Caco-2 (cell line): ENCODE results near the gene GALNT1. TPM values are rescaled to one million over a fixed set of nuclear protein-coding genes. Genes with fewer than 3 reads are reported as not detected.

ENCODE experiments used
- BruUV-seq: library from RNA; stranded (reverse); fragments of 400-500 nt; replicated peaks from 2 replicates; lab custom pipeline; 2021; lab: Mats Ljungman, UMichigan
- CTCF ChIA-PET: fragments of 300-600 bp; sonication (Branson Sonifier 250); formaldehyde crosslinking; loops from one replicate; lab custom pipeline; 2022; ENCODE audit warnings: antibody characterized with exemption; lab: Charles Lee
- POLR2A ChIA-PET: fragments of 300-600 bp; sonication (Branson Sonifier 250); formaldehyde crosslinking; loops from one replicate; lab custom pipeline; 2022; ENCODE audit warnings: antibody characterized with exemption; lab: Charles Lee
- DNase-seq, 2 experiments: peaks; one replicate each; pipeline versions ENCODE4 v3.0.0 to v3.0.0-alpha.2; 2020 to 2022
- H3K27me3 ChIP-seq: replicated peaks from 2 replicates; pipeline ENCODE4 v1.6.0; 2011; ENCODE audit warnings: low read length; ENCODE audit not compliant: control insufficient read depth, insufficient read depth
- H3K36me3 ChIP-seq: 2 replicates; pipeline ENCODE4 v1.5.1; 2011; ENCODE audit warnings: low read length; ENCODE audit not compliant: control insufficient read depth, insufficient read depth
- H3K4me1 ChIP-seq: fragments of 250-450 bp; sonication (Bioruptor Pico); 2 replicates; pipeline ENCODE4 v1.5.1; 2020; ENCODE audit warnings: mild to moderate bottlenecking
- H3K4me3 ChIP-seq: 2 replicates; pipeline ENCODE4 v1.5.1; 2011; ENCODE audit warnings: low read depth, mild to moderate bottlenecking, control low read depth, low read length
- H3K9me3 ChIP-seq: fragments of 250-450 bp; sonication (Bioruptor Pico); 2 replicates; pipeline ENCODE4 v1.5.1; 2020; ENCODE audit warnings: mild to moderate bottlenecking, moderate library complexity
- H3K27ac Mint-ChIP-seq: one replicate; pipeline ENCODE4 v1.8.0; 2022; ENCODE audit warnings: mixed read lengths; ENCODE audit not compliant: unreplicated experiment
- H3K27me3 Mint-ChIP-seq: one replicate; pipeline ENCODE4 v1.8.0; 2022; ENCODE audit warnings: mixed read lengths; ENCODE audit not compliant: insufficient read depth, unreplicated experiment
- H3K36me3 Mint-ChIP-seq: one replicate; pipeline ENCODE4 v1.8.0; 2022; ENCODE audit warnings: mild to moderate bottlenecking, mixed read lengths; ENCODE audit not compliant: insufficient read depth, unreplicated experiment
- H3K4me1 Mint-ChIP-seq: one replicate; pipeline ENCODE4 v1.8.0; 2022; ENCODE audit warnings: low read depth, mixed read lengths; ENCODE audit not compliant: unreplicated experiment
- H3K4me3 Mint-ChIP-seq: one replicate; pipeline ENCODE4 v1.8.0; 2022; ENCODE audit warnings: mild to moderate bottlenecking, moderate library complexity, mixed read lengths; ENCODE audit not compliant: unreplicated experiment
- H3K9me3 Mint-ChIP-seq: one replicate; pipeline ENCODE4 v1.8.0; 2022; ENCODE audit warnings: mixed read lengths; ENCODE audit not compliant: unreplicated experiment
- CTCF ChIP-seq, 2 experiments: fragments of 200-600 bp in 1 of 2; IDR thresholded peaks; 1 replicate in 1 of 2; 2 replicates in 1 of 2; pipeline versions ENCODE4 v1.5.1 to v1.8.0; 2011 to 2022; ENCODE audit warnings: antibody characterized with exemption in 1 of 2, control low read depth in 1 of 2, inconsistent platforms in 1 of 2, low read depth in 1 of 2, low read length in 1 of 2, mild to moderate bottlenecking in 1 of 2, moderate library complexity in 1 of 2; ENCODE audit not compliant: insufficient read depth in 1 of 2, severe bottlenecking in 1 of 2, unreplicated experiment in 1 of 2
- intact Hi-C: fragments of 100-400 bp; cut with micrococcal nuclease; formaldehyde crosslinking; loops from one replicate; pipeline ENCODE4 v1.10.0; 2022; ENCODE audit not compliant: unreplicated experiment
- total RNA-seq: library from RNA; stranded (reverse); gene quantifications from 2 replicates; pipeline ENCODE4 v1.2.3, GENCODE V29; 2022

Gene GALNT1
- total RNA-seq, 1 experiment from 2014 or later, result 53.6 TPM

GRCh38 chr18:35749701-35750100, 168.2 kb downstream of the GALNT1 start:
- no peaks in the 10 kb centered on the region for H3K27me3 ChIP-seq
- Mint-ChIP-seq H3K27ac (no peak overlapping the region), H3K4me3 (no peak overlapping the region), H3K27me3 (peaks cover 1% of the 10 kb centered on the region), H3K9me3 (peaks cover 10% of the 10 kb centered on the region), H3K4me1 (no peaks in the 10 kb centered on the region), H3K36me3 (no peaks in the 10 kb centered on the region)
- no TSS peak for BruUV-seq
- H3K36me3 ChIP-seq, result no peaks in the 10 kb centered on the region
- H3K4me1 ChIP-seq, result no peaks in the 10 kb centered on the region
- CTCF ChIA-PET, result no interaction called here
- no peak overlapping the region for H3K4me3 ChIP-seq
- POLR2A ChIA-PET, result no interaction called here
- DNase-seq, result no peak
- TF ChIP-seq CTCF (IDR thresholded peaks at IDR 0.05; ENCODE audit: insufficient read depth in 1 of 2, low read depth in 1 of 2, low read length in 1 of 2, severe bottlenecking in 1 of 2, unreplicated experiment in 1 of 2), result no peak
- H3K9me3 ChIP-seq, result no peaks in the 10 kb centered on the region
- intact Hi-C loops, result no loop called here

GRCh38 chr18:35750929-35751328, 169.4 kb downstream of the GALNT1 start:
- Histone ChIP-seq H3K27me3 (no peaks in the 10 kb centered on the region), H3K36me3 (no peaks in the 10 kb centered on the region), H3K4me3 (no peak overlapping the region), H3K4me1 (no peaks in the 10 kb centered on the region), H3K9me3 (no peaks in the 10 kb centered on the region)
- CTCF ChIA-PET, result no interaction called here
- intact Hi-C loops, result no loop called here
- DNase-seq, result no peak
- no TSS peak for BruUV-seq
- no peaks in the 10 kb centered on the region for H3K4me1 Mint-ChIP-seq
- peaks cover 2% of the 10 kb centered on the region for H3K9me3 Mint-ChIP-seq
- H3K36me3 Mint-ChIP-seq, result no peaks in the 10 kb centered on the region
- no peak overlapping the region for H3K4me3 Mint-ChIP-seq
- peaks cover 2% of the 10 kb centered on the region for H3K27me3 Mint-ChIP-seq
- no peak for TF ChIP-seq CTCF (IDR thresholded peaks at IDR 0.05; ENCODE audit: insufficient read depth in 1 of 2, low read depth in 1 of 2, low read length in 1 of 2, severe bottlenecking in 1 of 2, unreplicated experiment in 1 of 2)
- POLR2A ChIA-PET, result no interaction called here
- no peak overlapping the region for H3K27ac Mint-ChIP-seq

GRCh38 chr18:35753306-35753910, 171.9 kb downstream of the GALNT1 start:
- TF ChIP-seq CTCF (IDR thresholded peaks at IDR 0.05; ENCODE audit: insufficient read depth in 1 of 2, low read depth in 1 of 2, low read length in 1 of 2, severe bottlenecking in 1 of 2, unreplicated experiment in 1 of 2), result no peak
- no peaks in the 10 kb centered on the region for H3K4me1 ChIP-seq
- no peaks in the 10 kb centered on the region for H3K9me3 Mint-ChIP-seq
- BruUV-seq, result no TSS peak
- H3K36me3 ChIP-seq, result no peaks in the 10 kb centered on the region
- no peak overlapping the region for H3K4me3 ChIP-seq
- DNase-seq, result no peak
- H3K27me3 Mint-ChIP-seq, result peaks cover 4% of the 10 kb centered on the region
- H3K9me3 ChIP-seq, result no peaks in the 10 kb centered on the region
- H3K4me3 Mint-ChIP-seq, result no peak overlapping the region
- H3K27ac Mint-ChIP-seq, result no peak overlapping the region
- no peaks in the 10 kb centered on the region for H3K36me3 Mint-ChIP-seq
- POLR2A ChIA-PET, result no interaction called here
- intact Hi-C loops, result no loop called here
- H3K4me1 Mint-ChIP-seq, result no peaks in the 10 kb centered on the region
- CTCF ChIA-PET, result no interaction called here
- no peaks in the 10 kb centered on the region for H3K27me3 ChIP-seq
